Upper lobe of right lung (tissue), 1 donor: ENCODE measurements around the gene A3GALT2. TPM values are rescaled to one million over a fixed set of nuclear protein-coding genes. Genes with fewer than 3 reads are reported as not detected.

ENCODE experiments used
- ATAC-seq: fragments of 200-7000 bp; cut with Tn5 transposase; one replicate; pipeline ENCODE4 v1.9.1; 2020; ENCODE audit warnings: mild to moderate bottlenecking, moderate library complexity
- DNase-seq: peaks from one replicate; pipeline ENCODE4 v3.0.0-alpha.2; 2020
- H3K27ac ChIP-seq: fragments of 200-600 bp; one replicate; pipeline ENCODE4 v1.8.0; 2022
- H3K27me3 ChIP-seq: fragments of 200-600 bp; one replicate; pipeline ENCODE4 v1.8.0; 2022; ENCODE audit warnings: mild to moderate bottlenecking
- H3K36me3 ChIP-seq: fragments of 200-600 bp; one replicate; pipeline ENCODE4 v1.8.0; 2022
- H3K4me1 ChIP-seq: fragments of 200-600 bp; one replicate; pipeline ENCODE4 v1.8.0; 2022
- H3K4me3 ChIP-seq: fragments of 200-600 bp; one replicate; pipeline ENCODE4 v1.8.0; 2022; ENCODE audit warnings: mild to moderate bottlenecking
- H3K9me3 ChIP-seq: fragments of 200-600 bp; one replicate; pipeline ENCODE4 v1.8.0; 2022
- intact Hi-C: fragments of 100-400 bp; cut with DNase I; formaldehyde crosslinking; loops from one replicate; pipeline ENCODE4 v1.11.0; 2022
- total RNA-seq: library from RNA; stranded (reverse); fragmentation: NEBNext Ultra II Directional; extraction: Animal tissue kit (Norgen Biotek cat#: 25700); gene quantifications from one replicate; pipeline ENCODE4 v1.2.1, GENCODE V29; 2021
- TF ChIP-seq, protein P1 (sequence below): fragments of 200-600 bp; IDR thresholded peaks from one replicate; pipeline ENCODE4 v1.8.0; 2022; ENCODE audit warnings: antibody characterized with exemption
- donor health status: DM: no; HTN: yes; CAD: no; lungs with severe emphysema.

The A3GALT2 gene
- total RNA-seq, 1 donor from 2014 or later = not detected

DNA sequence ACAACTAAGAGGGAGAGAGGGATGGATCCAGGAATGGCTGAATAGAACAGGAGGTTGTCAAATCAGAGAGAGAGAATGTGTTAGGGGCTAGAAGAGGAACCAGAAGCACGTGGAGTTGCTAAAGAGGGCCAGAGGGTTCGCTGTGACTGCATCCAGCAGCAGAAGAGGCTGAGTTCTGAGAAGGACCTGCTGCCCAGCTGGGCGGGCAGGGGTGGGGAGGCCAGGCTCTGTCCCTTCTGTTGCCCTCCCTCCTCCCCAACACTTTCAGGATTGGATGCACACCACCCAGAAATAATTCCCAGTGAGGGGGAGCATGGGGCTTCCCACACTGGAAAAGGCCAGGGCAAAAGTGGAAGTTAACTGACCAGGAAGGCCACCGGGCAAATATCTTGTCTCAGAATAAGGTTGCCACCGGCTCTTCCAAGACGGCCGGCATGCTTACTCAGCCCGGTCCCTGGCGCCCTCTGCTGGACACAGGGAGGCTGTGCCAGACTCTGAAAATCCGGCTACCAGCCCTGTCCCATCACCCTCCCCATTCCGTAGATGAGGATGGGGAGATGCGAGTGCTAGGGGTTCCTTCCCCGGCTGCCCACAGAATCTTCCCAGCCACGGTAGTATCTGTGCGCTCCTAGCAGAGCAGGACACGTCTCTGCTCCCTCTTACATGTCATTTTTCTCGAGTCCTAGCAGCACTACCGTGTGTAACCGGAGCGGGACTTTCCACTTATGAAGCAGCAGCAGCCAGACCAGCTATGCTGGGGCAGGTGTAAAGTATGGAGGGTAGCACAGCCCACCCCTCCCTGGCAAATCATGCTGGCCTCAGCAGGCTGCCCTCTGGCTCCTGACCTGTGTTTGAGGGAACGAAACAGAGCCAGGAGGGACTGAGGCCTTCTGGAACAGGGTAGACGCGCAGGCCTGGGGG, 46.8 kb upstream of the A3GALT2 start:
- DNase-seq (peak; percentile 93), ATAC-seq (peak; percentile 91)
- Histone ChIP-seq H3K36me3 (no peaks in the 10 kb centered on the region), H3K4me3 (no peak overlapping the region), H3K4me1 (peaks cover 24% of the 10 kb centered on the region), H3K27me3 (no peaks in the 10 kb centered on the region), H3K27ac (no peak overlapping the region), H3K9me3 (no peaks in the 10 kb centered on the region)
- TF ChIP-seq, protein P1, sequence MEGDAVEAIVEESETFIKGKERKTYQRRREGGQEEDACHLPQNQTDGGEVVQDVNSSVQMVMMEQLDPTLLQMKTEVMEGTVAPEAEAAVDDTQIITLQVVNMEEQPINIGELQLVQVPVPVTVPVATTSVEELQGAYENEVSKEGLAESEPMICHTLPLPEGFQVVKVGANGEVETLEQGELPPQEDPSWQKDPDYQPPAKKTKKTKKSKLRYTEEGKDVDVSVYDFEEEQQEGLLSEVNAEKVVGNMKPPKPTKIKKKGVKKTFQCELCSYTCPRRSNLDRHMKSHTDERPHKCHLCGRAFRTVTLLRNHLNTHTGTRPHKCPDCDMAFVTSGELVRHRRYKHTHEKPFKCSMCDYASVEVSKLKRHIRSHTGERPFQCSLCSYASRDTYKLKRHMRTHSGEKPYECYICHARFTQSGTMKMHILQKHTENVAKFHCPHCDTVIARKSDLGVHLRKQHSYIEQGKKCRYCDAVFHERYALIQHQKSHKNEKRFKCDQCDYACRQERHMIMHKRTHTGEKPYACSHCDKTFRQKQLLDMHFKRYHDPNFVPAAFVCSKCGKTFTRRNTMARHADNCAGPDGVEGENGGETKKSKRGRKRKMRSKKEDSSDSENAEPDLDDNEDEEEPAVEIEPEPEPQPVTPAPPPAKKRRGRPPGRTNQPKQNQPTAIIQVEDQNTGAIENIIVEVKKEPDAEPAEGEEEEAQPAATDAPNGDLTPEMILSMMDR = peak; percentile 99
- intact Hi-C loops = loop anchor here (5.0 kb wide), 1 partner anchor 70 kb away; no protein-coding TSS in a partner anchor

DNA sequence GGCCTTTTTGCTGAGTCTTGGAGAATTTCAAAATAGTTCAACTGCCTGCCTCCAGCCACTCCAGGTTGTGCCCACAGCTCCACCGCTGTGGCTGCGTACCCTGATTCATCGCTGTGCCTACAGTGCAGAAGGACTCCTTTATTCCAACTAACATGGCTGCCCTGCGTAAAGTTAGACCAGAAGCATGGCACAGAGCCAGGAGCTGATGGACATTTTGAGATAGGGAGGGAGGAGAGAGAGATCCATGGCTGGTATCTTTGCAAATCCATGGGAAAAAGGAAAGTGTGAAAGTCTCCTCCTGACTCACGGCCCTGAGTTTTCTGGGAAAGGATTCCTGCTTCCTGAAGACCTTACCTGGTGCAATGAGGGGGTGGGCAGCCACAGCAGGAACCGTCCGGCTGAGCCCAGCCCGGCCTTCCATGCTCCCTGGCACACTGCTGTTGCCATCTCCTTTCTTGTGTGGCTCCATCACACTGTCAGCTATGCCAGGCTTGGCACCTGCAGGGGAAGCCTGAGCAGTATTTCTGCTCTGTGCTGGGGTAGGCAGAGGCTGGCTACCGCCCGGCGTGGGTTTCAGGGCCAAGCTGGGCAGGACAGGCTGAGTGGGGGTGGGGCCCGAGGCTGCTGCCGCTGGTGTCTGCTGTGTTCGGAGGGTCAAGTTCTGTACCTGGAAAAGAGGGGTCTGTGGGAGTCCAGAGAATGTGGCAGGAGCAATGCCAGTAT, 46.0 kb upstream of the A3GALT2 start:
- no peak for DNase-seq
- intact Hi-C loops = loop anchor here (5.0 kb wide), 1 partner anchor 70 kb away; no protein-coding TSS in a partner anchor
- TF ChIP-seq, protein P1 = no peak
- Histone ChIP-seq H3K9me3 (no peaks in the 10 kb centered on the region), H3K27ac (no peak overlapping the region), H3K27me3 (no peaks in the 10 kb centered on the region), H3K4me3 (no peak overlapping the region), H3K36me3 (no peaks in the 10 kb centered on the region), H3K4me1 (peaks cover 25% of the 10 kb centered on the region)
- ATAC-seq = no peak

DNA sequence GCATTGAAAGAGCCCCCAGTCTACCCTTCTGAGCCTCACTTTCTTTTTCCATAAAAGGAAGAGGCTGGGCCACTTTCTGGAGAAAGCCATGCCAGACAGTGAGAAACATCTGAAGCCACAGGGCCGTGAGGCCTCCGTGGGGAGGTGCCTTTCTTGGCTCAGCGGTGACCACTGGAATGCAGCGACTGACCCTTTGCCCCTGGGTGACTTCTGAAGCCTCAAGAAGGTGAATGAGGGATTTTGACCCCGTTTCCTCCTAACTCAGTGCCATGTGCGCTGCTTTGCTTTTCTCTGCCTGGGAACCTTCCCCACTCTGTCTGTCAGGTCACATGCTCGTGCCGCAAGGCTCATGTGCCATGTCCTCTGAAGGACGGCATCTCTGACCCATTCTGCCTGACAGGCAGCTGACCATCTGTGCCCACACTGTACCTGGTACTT, 44.7 kb upstream of the A3GALT2 start:
- Histone ChIP-seq H3K4me1 (peaks cover 32% of the 10 kb centered on the region), H3K27me3 (no peaks in the 10 kb centered on the region), H3K9me3 (no peaks in the 10 kb centered on the region), H3K36me3 (no peaks in the 10 kb centered on the region), H3K4me3 (no peak overlapping the region), H3K27ac (peak overlapping the region; percentile 45)
- DNase-seq (no peak), ATAC-seq (no peak)
- TF ChIP-seq, protein P1 = no peak
- intact Hi-C loops = loop anchor here (5.0 kb wide), 1 partner anchor 68 kb away; no protein-coding TSS in a partner anchor

DNA sequence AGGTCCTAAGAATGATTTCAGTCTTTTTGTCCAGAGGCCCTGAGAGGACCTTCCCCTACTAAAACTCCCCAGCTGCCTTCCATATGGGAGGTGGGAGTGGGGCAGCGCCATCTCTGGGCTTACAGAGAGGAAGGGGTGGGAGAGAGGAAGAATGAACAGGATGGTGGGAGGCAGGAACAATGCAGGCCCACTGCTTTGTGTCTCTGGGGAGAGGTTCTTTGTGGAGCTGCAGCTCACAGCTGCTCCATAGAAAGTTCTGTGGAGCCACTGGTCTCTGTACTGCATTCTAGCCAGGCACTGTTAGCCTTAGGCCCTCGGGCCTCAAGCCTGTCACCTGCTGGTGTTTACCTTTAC, 43.6 kb upstream of the A3GALT2 start:
- ATAC-seq (no peak), DNase-seq (no peak)
- intact Hi-C loops = no loop called here
- Histone ChIP-seq H3K27me3 (no peaks in the 10 kb centered on the region), H3K4me3 (no peak overlapping the region), H3K4me1 (peaks cover 32% of the 10 kb centered on the region), H3K9me3 (no peaks in the 10 kb centered on the region), H3K27ac (peak overlapping the region; percentile 45), H3K36me3 (no peaks in the 10 kb centered on the region)
- TF ChIP-seq, protein P1 = no peak

DNA sequence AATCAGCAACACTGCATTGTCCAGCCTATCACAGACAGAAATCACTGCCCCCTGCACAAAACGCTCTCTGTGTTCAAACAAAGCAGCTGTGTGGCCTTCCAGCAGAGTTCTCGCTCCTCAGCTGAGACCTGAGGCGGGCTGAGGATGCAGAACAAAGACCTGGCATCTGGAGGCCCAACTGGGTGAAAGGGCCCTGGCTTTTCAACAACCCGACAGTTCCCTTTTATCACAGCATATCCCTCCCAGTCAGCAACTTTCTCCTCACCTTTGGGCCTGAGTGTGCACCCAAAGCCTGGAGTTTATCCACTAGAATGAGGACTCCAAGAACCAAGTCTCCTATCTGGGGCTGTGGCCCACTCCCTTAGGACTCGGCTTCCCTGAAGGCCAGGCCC, 42.6 kb upstream of the A3GALT2 start:
- Histone ChIP-seq H3K36me3 (no peaks in the 10 kb centered on the region), H3K27ac (peak overlapping the region; percentile 68), H3K9me3 (no peaks in the 10 kb centered on the region), H3K4me1 (peaks cover 32% of the 10 kb centered on the region), H3K27me3 (no peaks in the 10 kb centered on the region), H3K4me3 (no peak overlapping the region)
- TF ChIP-seq, protein P1 = no peak
- ATAC-seq (no peak), DNase-seq (no peak)
- intact Hi-C loops = no loop called here
